ENCODE results near the gene FKBP4. TPM values are rescaled to one million over a fixed set of nuclear protein-coding genes. Genes with fewer than 3 reads are reported as not detected.

The FKBP4 gene
- total and polyA plus RNA-seq, 2 of the 8 experiments (the other 6 are each of a cell fraction or from before 2014, with no cell fraction given) = 72.6 to 243 TPM

DNA sequence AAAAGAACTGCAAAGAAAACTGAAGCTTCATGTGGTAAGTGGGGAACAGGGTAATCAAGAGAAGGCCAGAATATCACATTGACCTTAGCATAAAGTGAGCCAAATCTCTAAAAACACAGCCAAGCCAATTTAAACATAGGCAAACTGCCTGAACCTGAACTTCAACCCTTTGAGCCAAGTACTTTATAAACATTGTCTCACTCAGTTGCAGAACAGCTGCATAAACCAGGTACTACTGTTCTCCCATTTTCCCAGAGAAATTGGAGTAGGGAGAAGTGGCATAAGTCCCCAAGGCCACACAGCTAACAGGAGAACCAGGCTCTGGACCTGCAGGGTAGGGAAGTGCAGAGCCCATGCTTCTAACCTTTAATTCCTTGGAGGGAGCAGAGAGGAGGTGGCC, 30.4 kb upstream of the FKBP4 start:
- Histone ChIP-seq H3K4me2 (ENCODE audit: insufficient read depth in 1 of 2, low read depth in 2 of 2, low read length in 2 of 2) (no peak overlapping the region), H4K91ac (replicated peaks; ENCODE audit: insufficient read length, low read length) (no peak overlapping the region), H4K20me1 (replicated peaks in 1 of 2; ENCODE audit: control insufficient read depth in 1 of 2, insufficient read depth in 2 of 2, low read length in 2 of 2) (peaks cover 0 to 3% of the 10 kb centered on the region in 2 experiments), H2BK5ac (ENCODE audit: low read depth, low read length) (no peak overlapping the region), H2AFZ (ENCODE audit: low read length) (no peak overlapping the region), H2BK15ac (ENCODE audit: low read length) (no peak overlapping the region), H2BK120ac (replicated peaks; ENCODE audit: low read depth, low read length) (no peak overlapping the region), H3K79me1 (ENCODE audit: low read depth, low read length) (no peaks in the 10 kb centered on the region), H3K4me3 (ENCODE audit: extremely low read depth in 1 of 4, insufficient read depth in 2 of 4, low read depth in 3 of 4, low read length in 4 of 4) (no peak overlapping the region), H3K4ac (replicated peaks; ENCODE audit: insufficient read length, low read depth, low read length) (no peak overlapping the region), H3K9me3 (ENCODE audit: insufficient read depth in 2 of 2, low read depth in 1 of 2, low read length in 1 of 2) (no peaks in the 10 kb centered on the region), H3K4me1 (replicated peaks in 1 of 4; ENCODE audit: control insufficient read depth in 3 of 4, insufficient read depth in 4 of 4, low read length in 3 of 4) (no peaks in the 10 kb centered on the region; a peak in 2 of 7 replicates), H2AK5ac (ENCODE audit: low read depth, low read length) (no peak overlapping the region), H2BK12ac (ENCODE audit: low read depth, low read length) (no peak overlapping the region), H4K8ac (ENCODE audit: extremely low read depth, insufficient read depth, low read length) (no peak overlapping the region), H3K56ac (replicated peaks; ENCODE audit: insufficient read length, low read depth, low read length) (no peak overlapping the region), H3K36me3 (ENCODE audit: control insufficient read depth in 2 of 4, insufficient read depth in 4 of 4, low read length in 3 of 4) (no peaks in the 10 kb centered on the region), H3K23ac (ENCODE audit: insufficient read length) (no peak overlapping the region), H3K27me3 (replicated peaks in 1 of 4; ENCODE audit: control insufficient read depth in 3 of 4, extremely low read depth in 1 of 4, insufficient read depth in 3 of 4, low read length in 3 of 4) (peaks cover 0 to 1% (median 0%) of the 10 kb centered on the region in 4 experiments; a peak in 1 of 7 replicates), H3K23me2 (ENCODE audit: low read depth, low read length) (no peaks in the 10 kb centered on the region; the same call in 1 of the 2 replicates), H3K79me2 (ENCODE audit: control insufficient read depth in 1 of 2, insufficient read depth in 2 of 2, low read length in 2 of 2) (no peaks in the 10 kb centered on the region), H3K9ac (replicated peaks in 1 of 4; ENCODE audit: extremely low read depth in 1 of 4, low read depth in 3 of 4, low read length in 3 of 4) (no peak overlapping the region), H4K5ac (ENCODE audit: insufficient read length, low read depth, low read length) (no peak overlapping the region), H3K14ac (ENCODE audit: insufficient read length) (no peak overlapping the region), H3K18ac (ENCODE audit: extremely low read depth, low read length) (no peak overlapping the region), H3K27ac (ENCODE audit: low read depth, low read length) (no peak overlapping the region), H2BK20ac (ENCODE audit: low read length) (no peak overlapping the region)
- DNase-seq (ENCODE audit: low read depth in 1 of 2, low spot score in 2 of 2) (no peak), FAIRE-seq (no peak)
- ChIA-PET POLR2A (ENCODE audit: partially characterized antibody) (interaction anchor here (1.2 to 1.3 kb wide), 2 partner anchors 12 to 13 kb away, joined by 3 to 5 read pairs; no protein-coding TSS in a partner anchor), CTCF (ENCODE audit: partially characterized antibody) (interaction anchor here (0.6 to 2.7 kb wide), 7 partner anchors 9 to 187 kb away, joined by 3 to 19 read pairs (median 5); no protein-coding TSS in a partner anchor)
- TF ChIP-seq, protein P1, sequence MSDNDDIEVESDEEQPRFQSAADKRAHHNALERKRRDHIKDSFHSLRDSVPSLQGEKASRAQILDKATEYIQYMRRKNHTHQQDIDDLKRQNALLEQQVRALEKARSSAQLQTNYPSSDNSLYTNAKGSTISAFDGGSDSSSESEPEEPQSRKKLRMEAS (IDR thresholded peaks at IDR 0.05) = no peak
- TF ChIP-seq BRCA1 (IDR thresholded peaks at IDR 0.05; ENCODE audit: low read depth, low read length) (no peak), HDAC6 (IDR thresholded peaks at IDR 0.05; ENCODE audit: low read depth, low read length) (no peak)
